Activated T-cell treated with anti-CD3 and anti-CD28 coated beads, Interleukin-2, amount 50 U/mL, for 1 hour (primary cell): ENCODE results near the gene PCBP3.

Experiments
- DNase-seq: peaks from one replicate; pipeline ENCODE4 v3.0.0-alpha.2; 2020

The PCBP3 gene

DNA sequence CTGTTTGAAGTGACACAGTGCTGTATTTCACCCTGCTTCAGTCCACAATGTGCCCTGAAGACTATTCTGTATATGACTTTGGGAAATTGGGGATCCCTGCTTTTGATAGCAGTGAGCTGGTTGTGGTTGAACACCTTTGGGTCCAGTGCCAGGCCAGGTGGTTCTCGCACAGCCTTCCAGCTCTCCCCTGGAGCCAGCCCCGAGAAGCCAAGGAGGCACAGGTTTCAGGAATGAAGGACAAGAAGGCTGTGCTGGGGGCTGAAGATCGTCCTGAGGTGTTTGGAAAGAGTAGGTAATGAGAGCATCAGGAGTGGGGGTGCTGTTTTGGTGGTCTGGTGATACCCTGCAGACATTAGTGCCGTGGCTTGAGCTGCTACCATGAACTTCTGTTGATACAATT, 206.7 kb downstream of the PCBP3 start:
- DNase-seq: no peak

DNA sequence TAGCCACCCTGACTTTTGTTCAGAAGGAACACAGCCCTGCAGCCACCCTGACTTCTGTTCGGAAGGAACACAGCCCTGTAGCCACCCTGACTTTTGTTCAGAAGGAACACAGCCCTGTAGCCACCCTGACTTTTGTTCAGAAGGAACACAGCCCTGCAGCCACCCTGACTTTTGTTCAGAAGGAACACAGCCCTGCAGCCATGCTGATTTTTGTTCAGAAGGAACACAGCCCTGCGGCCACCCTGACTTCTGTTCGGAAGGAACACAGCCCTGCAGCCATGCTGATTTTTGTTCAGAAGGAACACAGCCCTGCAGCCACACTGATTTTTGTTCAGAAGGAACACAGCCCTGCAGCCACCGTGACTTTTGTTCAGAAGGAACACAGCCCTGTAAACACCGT, 208.9 kb downstream of the PCBP3 start:
- DNase-seq: peak; percentile 3

DNA sequence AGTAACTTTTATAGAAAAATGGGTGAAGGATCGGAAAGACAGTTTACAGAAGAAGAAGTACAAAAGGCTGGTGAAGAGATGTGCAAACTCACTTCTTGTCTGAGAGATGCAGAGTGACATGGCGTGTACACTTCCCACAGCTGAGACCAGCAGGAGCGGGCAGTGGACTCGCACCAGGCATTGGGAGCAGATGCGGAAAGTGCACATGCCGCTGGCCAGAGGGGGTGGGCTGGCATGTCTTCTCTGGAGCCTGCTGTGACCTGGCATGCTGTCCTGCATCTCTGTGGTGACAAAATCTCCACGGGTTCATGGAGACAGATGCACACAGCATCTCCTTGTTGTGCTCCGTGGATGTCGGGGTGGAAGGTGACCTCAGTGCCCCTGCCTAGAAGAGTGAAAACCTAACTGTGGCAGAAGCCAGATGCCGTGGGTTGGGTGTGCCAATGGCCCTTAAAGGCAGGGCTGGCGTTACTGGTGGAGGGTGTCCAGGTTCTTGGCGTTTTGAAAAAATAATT, 209.4 kb downstream of the PCBP3 start:
- DNase-seq: peak; percentile 4

DNA sequence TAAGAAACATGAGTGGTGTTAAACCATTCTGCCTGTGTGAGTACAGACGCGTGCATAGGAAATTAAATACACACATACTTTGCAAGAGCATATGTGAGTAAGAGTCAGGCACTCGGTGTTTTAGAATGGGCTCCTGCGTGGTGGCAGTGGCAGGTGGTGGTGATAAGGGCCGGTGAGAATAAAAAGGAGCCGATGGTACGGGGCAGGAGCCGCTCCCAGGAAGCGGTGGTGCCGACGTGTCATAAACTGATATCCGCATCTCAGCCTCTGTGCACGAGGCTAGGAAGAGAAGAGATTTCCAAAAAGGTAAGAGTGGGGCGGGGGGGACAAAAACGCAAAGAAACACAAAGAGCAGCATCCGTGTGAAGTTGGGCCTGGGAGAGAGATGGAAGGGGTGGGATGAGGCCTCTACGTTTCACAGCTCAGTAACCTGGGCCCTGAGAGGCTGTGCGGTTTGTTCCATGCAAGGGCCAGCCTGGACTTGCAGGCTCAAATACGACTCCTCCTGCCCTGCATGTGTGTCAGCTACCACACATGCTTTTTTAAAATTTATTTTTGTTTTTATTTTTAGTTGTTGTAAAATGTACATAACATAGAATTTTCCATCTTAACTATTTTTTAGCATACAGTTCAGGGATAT, 210.3 kb downstream of the PCBP3 start:
- peak; percentile 1 for DNase-seq

DNA sequence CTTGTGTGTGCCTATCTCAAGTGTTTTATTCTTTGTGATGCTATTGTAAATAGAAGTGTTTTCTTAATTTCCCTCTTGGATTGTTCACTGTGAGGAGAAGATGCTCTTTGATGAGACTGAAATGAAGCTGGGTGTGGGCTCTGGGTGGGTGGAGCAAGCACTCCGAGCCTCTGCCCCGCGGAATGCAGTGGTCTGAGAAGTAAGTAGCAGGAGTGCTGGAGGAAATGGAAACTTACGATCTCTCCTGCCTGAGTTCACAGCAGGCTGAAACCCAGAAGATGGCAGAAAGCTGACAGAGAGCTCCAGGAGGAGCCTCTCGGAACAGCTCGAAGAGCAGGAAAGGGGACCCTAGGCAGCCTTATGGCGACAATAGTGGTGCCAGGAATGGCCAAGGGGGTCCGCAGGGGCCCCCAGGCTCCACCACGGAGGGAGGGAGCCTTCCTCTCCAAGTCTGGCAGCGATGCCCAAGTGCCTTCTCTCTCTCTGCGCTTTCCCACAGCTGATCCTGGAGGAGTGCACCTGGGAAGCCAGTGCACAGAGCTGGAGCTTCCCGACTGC, 211.2 kb downstream of the PCBP3 start:
- peak; percentile 3 for DNase-seq

DNA sequence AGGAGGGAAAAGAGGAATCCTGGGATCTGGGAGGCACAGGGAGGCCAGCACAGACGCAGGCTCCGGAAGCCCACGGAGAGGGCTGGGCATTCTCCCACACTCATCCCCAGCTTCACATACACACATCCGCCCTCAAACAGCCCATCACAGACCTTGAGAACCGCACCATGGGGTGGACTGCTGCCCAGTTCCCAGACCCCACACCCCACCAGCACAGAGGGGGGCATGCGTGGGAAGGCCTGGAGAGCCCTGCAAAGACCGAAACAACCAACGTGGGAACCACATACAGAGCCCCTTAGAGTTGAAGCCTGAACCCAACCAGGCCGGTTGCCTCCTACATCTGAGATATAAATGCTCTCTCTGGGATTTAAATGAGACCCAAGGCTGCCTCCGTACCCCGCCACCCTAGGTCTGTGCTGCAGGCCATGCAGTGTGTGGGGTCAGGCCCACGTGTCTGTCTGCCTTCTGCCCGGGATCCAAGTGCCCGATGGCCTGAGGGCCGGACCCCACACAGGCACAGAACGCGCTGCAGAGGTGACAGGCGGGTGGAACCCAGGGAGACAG, 211.8 kb downstream of the PCBP3 start:
- no peak for DNase-seq

DNA sequence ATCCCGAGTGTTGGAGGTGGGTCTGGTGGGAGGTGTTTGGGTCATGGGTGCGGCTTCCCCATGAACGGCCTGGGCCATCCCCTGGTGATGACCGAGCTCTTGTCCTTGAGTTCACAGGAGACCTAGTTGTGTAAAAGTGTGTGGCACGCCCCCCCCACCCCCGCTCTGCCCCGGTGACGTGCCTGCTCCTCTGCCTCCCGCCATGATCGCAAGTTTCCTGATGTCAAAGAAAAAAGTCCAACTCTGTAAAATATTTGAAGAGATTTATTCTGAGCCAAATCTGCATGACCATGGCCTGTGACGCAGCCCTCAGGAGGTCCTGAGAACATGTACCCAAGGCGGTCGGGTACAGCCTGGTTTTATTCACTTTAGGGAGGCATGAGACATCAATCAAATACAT, 212.9 kb downstream of the PCBP3 start:
- no peak for DNase-seq

DNA sequence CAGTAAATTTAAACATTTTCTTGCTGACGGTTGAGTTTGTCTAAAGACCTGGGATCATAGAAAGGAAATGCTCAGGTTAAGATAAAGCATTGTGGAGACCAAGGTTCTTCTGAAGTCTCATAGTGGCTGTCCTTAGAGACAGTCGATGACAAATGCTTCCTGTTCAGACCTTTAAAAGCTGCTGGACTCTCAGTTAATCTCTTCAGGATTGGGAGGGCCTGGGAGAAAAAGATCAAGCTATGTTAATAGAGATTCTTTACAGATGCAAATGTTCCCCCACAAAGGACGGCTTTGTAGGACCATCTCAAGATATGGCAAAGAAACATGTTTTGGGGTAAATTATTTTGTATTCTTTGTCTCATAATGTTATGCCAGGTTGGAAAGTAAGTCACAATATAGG, 213.4 kb downstream of the PCBP3 start:
- no peak for DNase-seq

DNA sequence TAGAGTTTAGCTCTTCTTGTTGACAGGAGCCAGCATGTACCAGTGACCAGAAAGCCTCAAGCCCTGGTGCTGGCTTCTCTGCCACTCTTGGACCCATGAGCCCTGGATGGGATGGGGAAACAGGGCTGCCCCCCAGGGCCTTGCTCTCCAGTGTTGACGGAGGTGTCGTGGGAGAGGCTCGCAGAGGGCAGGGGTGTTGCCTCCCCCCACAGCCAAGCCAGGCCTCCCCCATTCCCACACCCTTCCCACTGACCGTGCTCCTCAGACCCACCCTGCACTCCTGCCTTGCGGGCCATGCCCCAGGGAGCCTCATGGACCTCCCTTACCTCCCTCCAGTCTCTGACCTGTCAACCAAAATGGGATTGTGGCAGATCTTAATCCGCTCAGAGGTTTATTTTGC, 214.2 kb downstream of the PCBP3 start:
- peak; percentile 7 for DNase-seq

DNA sequence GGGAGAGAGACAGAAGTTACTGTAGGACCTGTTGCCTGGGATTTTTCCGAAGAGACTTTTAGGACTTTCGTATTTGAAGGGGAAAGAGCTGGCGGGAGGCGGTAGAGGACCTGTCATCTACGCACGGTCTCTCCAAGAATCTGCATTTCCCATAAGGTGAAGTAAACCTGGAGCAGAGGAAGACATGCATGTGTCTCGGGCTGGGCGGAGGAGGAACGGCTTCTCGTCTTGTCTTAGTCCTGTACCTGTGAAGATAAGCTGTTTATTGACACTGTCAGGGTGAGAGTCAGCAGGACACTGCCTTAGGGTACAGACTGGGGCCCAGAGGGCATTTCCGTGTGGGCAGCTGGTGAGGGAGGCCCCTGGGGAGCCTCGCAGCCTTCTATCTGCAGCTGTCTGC, 214.7 kb downstream of the PCBP3 start:
- DNase-seq: no peak

DNA sequence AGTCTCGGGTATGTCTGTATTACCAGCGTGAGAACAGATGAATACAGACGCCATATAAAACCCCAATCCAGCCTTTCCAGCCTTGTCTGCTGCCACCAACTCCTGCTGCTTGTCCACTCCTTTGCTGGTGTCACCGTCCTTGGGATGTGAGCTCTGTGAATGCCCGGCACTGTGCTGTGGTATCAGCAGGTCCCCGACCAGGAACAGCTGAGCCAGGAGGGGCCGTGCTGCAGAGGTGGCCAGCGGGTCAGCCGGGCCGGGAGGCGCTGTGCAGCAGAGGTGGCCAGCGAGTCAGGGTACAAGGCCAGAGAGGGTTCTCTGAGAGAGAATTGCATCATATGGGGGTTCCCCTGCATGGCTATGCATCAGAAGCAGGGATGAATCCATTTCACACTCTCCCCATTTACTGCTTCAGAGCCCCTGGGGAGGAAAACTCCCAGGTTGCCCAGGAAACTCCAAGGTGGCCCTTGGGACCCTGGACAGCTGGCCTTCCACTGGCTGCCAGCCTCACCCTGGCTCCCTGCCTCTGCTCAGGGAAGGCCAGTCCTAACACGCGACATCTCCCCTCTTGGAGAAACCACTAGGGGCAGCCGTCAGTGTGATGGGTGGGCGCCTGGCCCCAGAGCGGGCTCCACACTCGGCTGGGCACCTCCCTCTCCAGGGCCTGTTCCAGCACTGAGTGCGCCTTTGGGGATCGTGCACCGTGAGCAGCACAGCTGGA, 215.7 kb downstream of the PCBP3 start:
- DNase-seq: peak; percentile 9

DNA sequence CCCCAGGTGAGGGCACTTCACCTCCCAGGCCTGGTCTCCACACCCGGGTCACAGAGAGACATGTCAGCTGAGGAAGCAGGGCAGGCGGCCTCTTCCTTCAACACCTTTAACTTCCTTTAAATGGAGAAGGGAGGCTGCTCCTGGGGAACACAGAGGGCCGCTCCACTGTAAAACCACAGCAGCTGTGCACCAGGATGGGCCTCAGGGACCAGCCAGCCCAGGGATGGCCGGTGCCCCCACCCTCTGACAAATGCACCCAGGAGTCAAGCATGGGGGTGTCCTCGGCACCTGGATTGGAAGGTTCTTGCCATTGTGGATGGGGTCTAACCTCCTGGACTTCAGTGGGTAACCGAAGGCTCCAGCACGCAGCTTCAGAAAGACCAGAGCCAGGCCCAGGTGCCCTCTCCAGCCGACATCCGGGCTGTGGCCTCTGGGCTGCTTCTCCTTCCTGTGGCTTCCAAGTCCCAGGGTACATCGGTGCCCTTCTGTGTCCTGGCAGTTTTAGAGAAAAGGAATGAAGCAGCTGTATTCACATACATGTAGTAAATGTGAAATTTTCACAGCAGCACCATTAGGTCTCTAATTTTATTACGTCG, 216.3 kb downstream of the PCBP3 start:
- DNase-seq: no peak

DNA sequence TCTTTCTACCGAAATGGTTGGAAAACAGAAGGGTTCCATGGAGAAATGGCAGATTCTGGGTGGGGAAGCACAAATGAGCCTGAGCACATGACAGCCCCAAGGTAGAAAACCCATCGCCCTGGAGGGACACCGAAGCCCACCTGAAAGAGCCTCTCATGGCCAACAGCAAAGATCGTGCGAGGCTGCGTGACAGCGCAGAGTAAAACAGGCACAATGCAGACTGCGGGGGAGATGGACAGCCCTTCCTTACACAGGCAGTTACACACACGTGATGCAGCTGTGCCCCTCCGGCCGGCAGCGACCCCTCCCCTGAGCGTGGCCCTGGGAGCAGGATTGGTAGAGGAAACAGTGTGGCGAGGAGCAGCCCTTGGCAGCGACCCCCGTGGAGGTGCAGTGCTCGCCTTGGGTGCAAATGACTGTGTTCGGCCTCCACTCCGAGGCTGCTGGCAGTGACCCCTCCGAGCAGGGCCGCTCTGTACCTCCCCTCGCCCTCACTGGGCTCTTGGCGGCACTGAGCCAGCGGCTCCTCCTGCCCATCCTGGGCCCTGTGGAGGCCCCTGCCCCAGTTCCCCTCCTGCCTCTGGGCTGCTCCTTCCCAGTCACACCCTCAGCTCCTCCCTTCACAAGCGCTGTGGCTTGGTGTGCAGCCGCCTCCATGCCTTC, 217.1 kb downstream of the PCBP3 start:
- no peak for DNase-seq

DNA sequence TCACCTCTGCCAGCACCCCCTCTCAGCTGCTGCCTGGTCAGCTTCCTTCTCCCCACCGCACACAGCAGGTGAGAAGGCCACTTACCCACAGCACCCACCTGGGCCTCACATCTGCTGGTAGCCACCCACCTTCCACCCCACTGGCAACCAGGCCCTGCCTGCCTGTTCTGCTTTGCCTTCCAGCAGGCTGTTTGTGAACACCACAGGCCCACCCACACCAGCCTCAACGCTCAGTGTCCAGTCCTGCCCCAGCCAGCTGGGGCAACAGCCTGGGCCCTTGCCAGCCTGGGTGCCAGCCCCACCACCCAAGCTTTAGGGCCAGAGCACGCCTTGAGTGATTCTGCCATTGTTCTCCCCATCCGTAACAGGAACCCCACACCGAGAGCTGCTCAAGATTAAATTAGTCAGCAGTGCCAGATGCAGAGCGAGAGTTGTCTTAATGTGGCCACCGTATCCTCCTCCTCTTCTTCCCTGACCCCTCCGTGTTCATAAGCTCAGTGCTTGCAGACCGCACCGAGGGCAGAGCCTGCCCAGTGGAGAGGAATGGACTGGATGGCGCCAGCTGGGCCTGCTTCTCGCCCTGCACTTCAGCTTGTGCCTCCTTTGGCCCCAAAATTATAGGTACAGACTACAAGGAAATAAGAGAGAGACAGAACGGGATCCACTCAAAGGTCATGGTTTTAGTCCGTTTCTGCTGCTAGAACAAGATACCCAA, 217.8 kb downstream of the PCBP3 start:
- no peak for DNase-seq

DNA sequence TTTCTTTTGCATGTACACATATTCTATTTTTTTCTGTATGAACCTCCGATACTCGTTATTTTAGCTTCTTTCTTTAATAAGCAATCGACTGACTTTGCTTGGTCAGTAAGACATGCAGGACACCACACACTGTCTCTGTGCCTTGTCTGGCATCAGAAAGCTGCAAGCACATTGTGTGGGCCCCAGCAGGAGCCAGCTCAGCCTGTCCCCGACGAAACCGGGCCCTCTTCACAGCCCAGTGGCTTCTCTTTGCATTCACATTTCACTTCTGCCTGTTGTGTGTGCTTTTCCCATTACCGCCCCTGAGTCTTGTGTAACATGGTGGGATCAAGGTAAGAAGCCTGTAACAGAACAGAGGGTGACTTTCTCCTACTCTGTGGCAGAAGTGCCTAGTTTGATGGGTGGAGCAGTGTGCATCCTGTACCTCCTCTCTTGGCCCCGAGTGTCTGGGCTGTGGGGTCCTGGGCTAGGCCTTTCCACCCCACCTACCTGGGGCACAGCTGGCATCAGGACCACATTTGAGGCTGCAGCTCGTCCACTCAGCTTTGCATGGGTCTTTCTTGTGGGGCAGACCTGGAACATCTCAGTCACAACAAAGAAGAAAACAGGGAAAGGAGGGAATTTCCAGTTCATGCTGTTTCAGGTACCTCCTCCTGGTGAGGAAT, 219.2 kb downstream of the PCBP3 start:
- no peak for DNase-seq

DNA sequence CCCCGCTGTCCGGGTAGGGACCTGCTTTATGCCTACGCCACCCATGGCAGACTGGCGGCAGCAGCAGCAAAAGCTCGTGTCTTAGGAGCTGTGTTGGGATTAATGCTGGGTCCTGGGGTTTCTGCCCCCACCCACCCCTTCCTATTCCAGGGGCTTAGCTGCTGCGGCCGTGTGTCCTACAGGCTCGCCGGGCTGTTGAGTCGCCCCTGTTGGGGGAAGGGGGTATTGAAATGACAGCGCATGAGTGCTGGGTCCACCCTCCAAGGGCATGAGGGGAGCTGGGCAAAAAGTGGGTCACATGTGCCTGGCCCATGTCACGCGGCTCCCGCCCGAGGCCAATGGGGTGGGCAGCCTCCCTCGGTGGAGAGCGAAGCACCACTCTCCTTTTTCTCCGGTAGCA, 219.7 kb downstream of the PCBP3 start:
- no peak for DNase-seq

DNA sequence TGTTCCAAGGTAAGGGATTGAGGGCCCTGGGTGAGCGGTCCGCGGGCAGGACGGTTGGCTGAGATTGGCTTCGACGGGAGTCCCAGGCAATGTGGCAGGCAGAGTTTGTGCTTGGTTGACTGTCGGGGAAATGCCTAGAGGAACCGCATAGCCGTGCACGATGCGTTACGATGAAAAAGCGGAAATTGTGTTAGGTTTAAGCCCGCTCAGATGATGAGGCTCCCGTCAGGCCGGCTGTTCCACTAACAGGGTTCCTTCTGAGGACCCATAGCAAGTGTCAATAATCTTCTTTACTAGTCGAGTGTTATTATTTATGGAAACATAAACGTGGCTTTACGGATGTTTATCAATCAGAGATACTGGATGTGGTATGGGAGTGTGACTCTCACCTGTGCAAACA, 220.2 kb downstream of the PCBP3 start:
- DNase-seq: no peak

DNA sequence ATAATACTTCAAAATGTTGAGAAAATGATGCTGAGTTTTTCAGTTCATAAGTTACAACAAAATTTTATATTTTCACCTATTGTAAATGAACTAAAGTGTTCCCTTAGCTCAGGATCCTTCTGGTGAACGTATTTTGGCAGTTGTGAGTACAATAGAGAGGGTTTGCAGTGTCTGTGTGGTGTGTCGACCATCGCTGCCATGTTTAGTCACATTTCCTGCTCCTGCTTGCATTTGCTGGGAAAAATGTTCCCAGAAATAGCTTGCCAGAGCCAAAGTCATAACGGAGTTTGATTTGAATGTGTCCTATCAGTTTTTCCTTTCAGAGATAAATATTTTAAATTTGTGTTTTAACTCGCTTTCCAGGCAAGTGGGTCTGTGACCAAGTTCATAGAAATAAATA, 220.9 kb downstream of the PCBP3 start:
- DNase-seq: no peak

DNA sequence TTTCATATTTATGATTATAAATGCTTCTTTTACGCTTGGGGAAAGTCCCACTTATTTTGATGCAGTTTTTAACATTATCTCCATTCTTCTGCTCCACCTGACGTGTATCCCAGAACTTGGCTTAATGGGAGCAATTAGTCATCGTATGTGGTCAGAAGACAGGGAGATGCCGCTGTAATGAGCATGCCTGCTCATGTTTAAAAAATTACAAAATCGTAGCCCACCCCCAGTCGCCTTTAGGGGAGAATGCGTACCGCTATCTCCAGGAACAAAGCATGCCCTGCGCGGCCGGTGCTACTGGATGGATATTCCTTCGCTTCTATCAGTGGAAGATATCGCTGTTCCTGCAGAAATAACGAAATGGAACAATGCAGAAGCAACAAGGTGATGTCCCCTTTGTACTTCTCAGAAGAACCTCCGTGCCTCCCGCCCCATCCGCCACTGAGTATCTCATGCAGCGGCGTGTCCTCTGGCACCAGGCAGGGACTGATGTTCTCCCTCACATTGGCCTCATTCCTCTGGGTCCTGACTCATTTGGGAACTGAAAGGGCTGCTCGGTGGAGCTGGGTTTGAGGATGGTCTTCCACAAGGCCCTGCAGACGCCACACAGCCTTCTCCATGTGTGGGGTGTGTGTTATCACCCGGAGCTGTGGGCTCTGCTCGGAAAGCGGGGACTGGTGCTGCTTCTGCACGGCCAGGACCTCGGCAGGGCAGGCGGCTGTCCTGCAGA, 221.7 kb downstream of the PCBP3 start:
- peak; percentile 3 for DNase-seq

DNA sequence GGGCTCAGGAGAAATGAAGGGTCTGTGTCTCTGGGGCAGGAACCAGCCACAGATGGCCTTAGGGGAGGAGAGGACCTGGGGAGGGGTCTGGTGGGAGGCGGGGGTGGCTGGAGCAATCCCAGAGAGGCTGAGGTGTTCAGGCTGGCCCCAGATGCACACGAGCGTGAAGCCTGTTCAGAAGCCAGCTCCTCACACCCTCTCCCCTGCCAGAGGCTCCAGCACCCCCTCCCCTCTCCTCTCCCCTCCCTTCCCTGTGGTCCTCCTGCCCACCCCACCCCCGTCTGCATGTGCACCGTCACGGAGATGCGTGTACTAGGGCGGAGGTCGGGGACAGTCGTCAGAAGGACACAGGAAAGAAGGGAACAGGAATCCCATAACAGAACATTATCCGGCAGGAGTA, 223.0 kb downstream of the PCBP3 start:
- DNase-seq: peak; percentile 1

DNA sequence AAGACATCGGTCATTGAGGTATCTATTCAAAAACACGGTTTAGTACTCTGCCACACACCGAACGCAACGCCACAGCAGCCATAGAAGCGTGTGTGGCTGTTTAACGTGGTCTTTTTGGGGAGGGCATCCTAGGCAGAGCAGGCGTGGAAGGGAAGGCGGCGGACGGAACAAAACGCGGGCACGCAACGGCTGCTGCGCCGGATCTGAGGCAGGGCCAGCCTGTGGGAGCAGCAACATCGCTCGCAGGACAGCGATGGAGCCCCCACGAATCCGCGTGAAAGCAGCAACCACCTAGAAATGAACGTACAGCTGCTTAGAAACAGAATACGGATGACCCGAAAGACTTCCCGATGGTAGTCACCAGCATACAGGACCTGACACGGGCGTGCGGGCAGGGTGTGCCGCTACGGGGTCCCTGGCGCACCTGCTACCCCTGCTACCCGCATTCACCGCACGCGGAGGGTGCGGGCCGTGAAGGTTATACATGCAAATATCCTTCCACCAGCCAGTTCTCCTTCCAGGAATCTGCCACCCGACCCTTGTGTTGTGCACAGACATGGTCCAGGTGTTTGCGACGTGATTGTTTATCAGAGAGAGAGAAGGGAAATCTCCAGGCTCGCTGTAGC, 223.6 kb downstream of the PCBP3 start:
- peak; percentile 8 for DNase-seq
